ENCODE results near the gene CIDEC. TPM values are rescaled to one million over a fixed set of nuclear protein-coding genes. Genes with fewer than 3 reads are reported as not detected.

The CIDEC gene
- total RNA-seq, 1 donor from 2014 or later: 5.0 TPM

Other genes starting within 250 kb of the CIDEC start
- gene MTMR14, start 230.7 kb downstream of the CIDEC start, total RNA-seq: 32.7 TPM
- gene CPNE9, start 176.4 kb downstream of the CIDEC start, total RNA-seq: 0.37 TPM
- gene BRPF1, start 148.5 kb downstream of the CIDEC start, total RNA-seq: 17.3 TPM
- gene OGG1, start 130.3 kb downstream of the CIDEC start, total RNA-seq: 37.6 TPM
- 30.6 TPM for gene CAMK1, start 110.3 kb downstream of the CIDEC start, total RNA-seq
- gene TADA3, start 87.8 kb downstream of the CIDEC start, total RNA-seq: 63.3 TPM
- gene ARPC4, start 87.2 kb downstream of the CIDEC start, total RNA-seq: 137 TPM
- 62.8 TPM for gene TTLL3, start 70.0 kb downstream of the CIDEC start, total RNA-seq
- 37.5 TPM for gene RPUSD3, start 36.2 kb downstream of the CIDEC start, total RNA-seq
- gene JAGN1, start 10.4 kb upstream of the CIDEC start, total RNA-seq: 30.7 TPM
- gene IL17RE, start 22.6 kb upstream of the CIDEC start, total RNA-seq: 91.5 TPM
- 33.3 TPM for gene IL17RC, start 36.8 kb upstream of the CIDEC start, total RNA-seq
- 116 TPM for gene CRELD1, start 53.6 kb upstream of the CIDEC start, total RNA-seq
- 6.1 TPM for gene PRRT3, start 72.2 kb upstream of the CIDEC start, total RNA-seq
- gene EMC3, start 106.6 kb upstream of the CIDEC start, total RNA-seq: 73.9 TPM
- gene FANCD2, start 146.2 kb upstream of the CIDEC start, total RNA-seq: 4.5 TPM
- gene FANCD2OS, start 228.0 kb upstream of the CIDEC start, total RNA-seq: not detected
- gene BRK1, start 235.4 kb upstream of the CIDEC start, total RNA-seq: 126 TPM

Data from mucosa of gallbladder (tissue), 1 donor.